ENCODE results near the gene UGT1A10. TPM values are rescaled to one million over a fixed set of nuclear protein-coding genes. Genes with fewer than 3 reads are reported as not detected.

The UGT1A10 gene
- total and polyA plus RNA-seq, 2 of the 13 experiments (the other 11 are each of a cell fraction or from before 2014, with no cell fraction given), result not detected

- peak; percentile 11; the same call in 1 of the 2 replicates for TF ChIP-seq HMGXB3 (CRISPR knock-in tag; IDR thresholded peaks at IDR 0.05; ENCODE audit: borderline replicate concordance)
- TF ChIP-seq TAF1 (CRISPR knock-in tag; IDR thresholded peaks at IDR 0.05), result peak; percentile 62
- TF ChIP-seq ZNF879 (CRISPR knock-in tag; IDR thresholded peaks at IDR 0.05), result peak; percentile 65; the same call in 1 of the 2 replicates
- peak; percentile 52; the same call in 1 of the 2 replicates for TF ChIP-seq ZNF772 (CRISPR knock-in tag; IDR thresholded peaks at IDR 0.05)
- TF ChIP-seq UBTF (CRISPR knock-in tag; IDR thresholded peaks at IDR 0.05), result peak; percentile 33; the same call in 1 of the 2 replicates
- 0 out of 2 replicates have a peak, but pooled peaks have one; percentile 42 for TF ChIP-seq ZNF24 (IDR thresholded peaks at IDR 0.05)
- peak; percentile 63 for TF ChIP-seq ZNF609 (CRISPR knock-in tag; IDR thresholded peaks at IDR 0.05; ENCODE audit: borderline replicate concordance)
- TF ChIP-seq TBX3 (IDR thresholded peaks at IDR 0.05; ENCODE audit: borderline replicate concordance), result peak; percentile 38; the same call in 1 of the 2 replicates
- TF ChIP-seq, protein P1, sequence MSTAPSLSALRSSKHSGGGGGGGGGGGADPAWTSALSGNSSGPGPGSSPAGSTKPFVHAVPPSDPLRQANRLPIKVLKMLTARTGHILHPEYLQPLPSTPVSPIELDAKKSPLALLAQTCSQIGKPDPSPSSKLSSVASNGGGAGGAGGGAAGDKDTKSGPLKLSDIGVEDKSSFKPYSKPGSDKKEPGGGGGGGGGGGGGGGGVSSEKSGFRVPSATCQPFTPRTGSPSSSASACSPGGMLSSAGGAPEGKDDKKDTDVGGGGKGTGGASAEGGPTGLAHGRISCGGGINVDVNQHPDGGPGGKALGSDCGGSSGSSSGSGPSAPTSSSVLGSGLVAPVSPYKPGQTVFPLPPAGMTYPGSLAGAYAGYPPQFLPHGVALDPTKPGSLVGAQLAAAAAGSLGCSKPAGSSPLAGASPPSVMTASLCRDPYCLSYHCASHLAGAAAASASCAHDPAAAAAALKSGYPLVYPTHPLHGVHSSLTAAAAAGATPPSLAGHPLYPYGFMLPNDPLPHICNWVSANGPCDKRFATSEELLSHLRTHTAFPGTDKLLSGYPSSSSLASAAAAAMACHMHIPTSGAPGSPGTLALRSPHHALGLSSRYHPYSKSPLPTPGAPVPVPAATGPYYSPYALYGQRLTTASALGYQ (CRISPR knock-in tag; IDR thresholded peaks at IDR 0.05), result peak; percentile 30; the same call in 1 of the 2 replicates
- peak; percentile 49; the same call in 1 of the 2 replicates for TF ChIP-seq DMTF1 (CRISPR knock-in tag; IDR thresholded peaks at IDR 0.05)
- TF ChIP-seq ZNF274 (CRISPR knock-in tag; IDR thresholded peaks at IDR 0.05), result peak; percentile 68; the same call in 1 of the 2 replicates
Measured at GRCh38 chr2:233736868-233737653, 100.8 kb downstream of the UGT1A10 start (continued).
